Measurements from ENCODE around the gene TMEFF1.

GRCh38 chr9:100511205-100511604 lies 38.3 kb downstream of the TMEFF1 start:
- no peak for TF ChIP-seq CTCF (IDR thresholded peaks at IDR 0.05)
- TF ChIP-seq POLR2A (IDR thresholded peaks at IDR 0.05) = no peak

Measured in right lobe of liver (tissue), 4 donors.